Right lobe of liver (tissue), 4 donors: Measurements from ENCODE around the gene MRRF.

Experiments used
- CTCF ChIP-seq, 4 donors: fragments of 200-600 bp in 3 of 4; fragments of 450-650 bp in 1 of 4; IDR thresholded peaks; one replicate each; pipeline versions ENCODE4 v1.5.1 to v1.8.0; 2016 to 2022; ENCODE audit warnings: antibody characterized with exemption in 4 of 4, mild to moderate bottlenecking in 2 of 4
- POLR2A ChIP-seq: fragments of 450-650 bp; IDR thresholded peaks from one replicate; pipeline ENCODE4 v1.6.1; 2017; ENCODE audit warnings: antibody characterized with exemption, mild to moderate bottlenecking
- donor health status: DM: no; HTN: no; CAD: no.
- donor health status: DM: no; HTN: no; CAD: no.
- donor health status: DM: no; HTN: yes; CAD: no.

- no peak for TF ChIP-seq CTCF (IDR thresholded peaks at IDR 0.05)
- no peak for TF ChIP-seq POLR2A
Measured at GRCh38 chr9:122354536-122355199, 90.0 kb downstream of the MRRF start.
